H1 (cell line): ENCODE measurements around the gene PTBP3. TPM values are rescaled to one million over a fixed set of nuclear protein-coding genes. Genes with fewer than 3 reads are reported as not detected.

Experiments used
- BRCA1 ChIP-seq: IDR thresholded peaks from 2 replicates; pipeline ENCODE4 v1.6.1; 2012; ENCODE audit warnings: low read depth, low read length, improper control_type of control experiment
- CEBPB ChIP-seq: IDR thresholded peaks from 2 replicates; pipeline ENCODE4 v1.6.1; 2012; ENCODE audit warnings: low read depth, low read length
- CTCF ChIP-seq, 3 experiments: IDR thresholded peaks; 1 replicate in 2 of 3; 2 replicates in 1 of 3; pipeline versions ENCODE4 v1.5.1 to v1.6.1; 2011; ENCODE audit warnings: low read length in 3 of 3, mild to moderate bottlenecking in 3 of 3, inconsistent platforms in 2 of 3, low read depth in 1 of 3, moderate library complexity in 1 of 3; ENCODE audit not compliant: insufficient read depth in 1 of 3; ENCODE audit errors: control extremely low read depth in 1 of 3
- RFX5 ChIP-seq: IDR thresholded peaks from 2 replicates; pipeline ENCODE4 v1.6.1; 2011; ENCODE audit warnings: low read depth, low read length, improper control_type of control experiment, borderline replicate concordance
- SAP30 ChIP-seq: fragments of 300-600 bp; sonication (generic); IDR thresholded peaks from 2 replicates; pipeline ENCODE4 v1.7.1; 2012; ENCODE audit warnings: low read length, moderate library complexity, mild to moderate bottlenecking, inconsistent platforms; ENCODE audit not compliant: insufficient read depth, insufficient replicate concordance
- SP2 ChIP-seq: IDR thresholded peaks from 2 replicates; pipeline ENCODE4 v1.6.1; 2012; ENCODE audit warnings: mild to moderate bottlenecking, low read length, inconsistent platforms
- SRF ChIP-seq: IDR thresholded peaks from 2 replicates; pipeline ENCODE4 v1.6.1; 2011; ENCODE audit warnings: mild to moderate bottlenecking, low read depth, low read length, moderate library complexity
- polyA plus RNA-seq, 7 experiments: library from polyadenylated mRNA; depleted of rRNA in 3 of 7; stranded (reverse) in 5 of 7; unstranded in 2 of 7; fragments of >200 nt in 5 of 7; fragments of 200-250 nt in 2 of 7; gene quantifications; 1 replicate in 5 of 7; 2 replicates in 1 of 7; 4 replicates in 1 of 7; pipeline versions ENCODE4 v1.2.1 to v1.2.3, GENCODE V29; 2011 to 2013; ENCODE audit warnings: missing spikeins in 2 of 7, mixed read lengths in 2 of 7
- total RNA-seq: library from RNA; stranded (reverse); fragmentation: NEBNext Ultra II Directional; extraction: Animal tissue kit (Norgen Biotek cat#: 25700); gene quantifications from 2 replicates; pipeline ENCODE4 v1.2.1, GENCODE V29; 2021
- TF ChIP-seq, protein P1 (sequence below): IDR thresholded peaks from 2 replicates; pipeline ENCODE4 v1.6.1; 2011; ENCODE audit warnings: low read length, improper control_type of control experiment

PTBP3 gene
- total and polyA plus RNA-seq, 2 of the 8 experiments (the other 6 are each of a cell fraction or from before 2014, with no cell fraction given) = 51.0 to 124 TPM

- TF ChIP-seq CTCF (IDR thresholded peaks at IDR 0.05; ENCODE audit: control extremely low read depth in 1 of 3, insufficient read depth in 1 of 3, low read depth in 1 of 3, low read length in 3 of 3) (no peak), RFX5 (no peak), CEBPB (no peak), BRCA1 (no peak), SAP30 (no peak), SRF (no peak), SP2 (no peak)
- TF ChIP-seq, protein P1, sequence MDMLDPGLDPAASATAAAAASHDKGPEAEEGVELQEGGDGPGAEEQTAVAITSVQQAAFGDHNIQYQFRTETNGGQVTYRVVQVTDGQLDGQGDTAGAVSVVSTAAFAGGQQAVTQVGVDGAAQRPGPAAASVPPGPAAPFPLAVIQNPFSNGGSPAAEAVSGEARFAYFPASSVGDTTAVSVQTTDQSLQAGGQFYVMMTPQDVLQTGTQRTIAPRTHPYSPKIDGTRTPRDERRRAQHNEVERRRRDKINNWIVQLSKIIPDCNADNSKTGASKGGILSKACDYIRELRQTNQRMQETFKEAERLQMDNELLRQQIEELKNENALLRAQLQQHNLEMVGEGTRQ = no peak
These were observed 70.8 kb downstream of the PTBP3 start (continued) for GRCh38 chr9:112262577-112262976.
